CD4-positive, alpha-beta T cell treated with Interleukin-6 for 4 hours (primary cell): ENCODE results near the gene SNAPIN.
"Not testable (repeated sequence)": the region's sequence is repeated elsewhere in the genome, so short reads cannot be mapped to it uniquely, and the experiment has no call there.

ENCODE experiments used
- DNase-seq: peaks from one replicate; pipeline ENCODE4 v3.0.0-alpha.2; 2020; ENCODE audit warnings: mixed read lengths

The SNAPIN gene

GRCh38 chr1:153627715-153628626 is 30.5 kb upstream of the SNAPIN start, which contains the start of gene S100A1:
S100A1 (plus strand) TSS chr1:153628434; CDS start chr1:153630522, 2,088 bp downstream.
- DNase-seq = no peak

GRCh38 chr1:153628638-153629342 is 29.7 kb upstream of the SNAPIN start:
- no peak for DNase-seq

GRCh38 chr1:153629343-153629665 is 29.2 kb upstream of the SNAPIN start:
- no peak for DNase-seq

GRCh38 chr1:153629971-153630370 is 28.5 kb upstream of the SNAPIN start:
- DNase-seq = no peak

- DNase-seq = no peak
Observed at GRCh38 chr1:153630384-153630783, 28.1 kb upstream of the SNAPIN start.

GRCh38 chr1:153631047-153632022 is 27.2 kb upstream of the SNAPIN start:
- DNase-seq = no peak

GRCh38 chr1:153633161-153633753 is 25.2 kb upstream of the SNAPIN start:
- no peak for DNase-seq

GRCh38 chr1:153633754-153634665 is 24.5 kb upstream of the SNAPIN start, which contains the start of gene CHTOP:
CHTOP (plus strand) TSS chr1:153634066; CDS start chr1:153636589, 2,523 bp downstream.
- peak; percentile 94 for DNase-seq

GRCh38 chr1:153635872-153636271 is 22.6 kb upstream of the SNAPIN start:
- no peak for DNase-seq

GRCh38 chr1:153636312-153636711 is 22.2 kb upstream of the SNAPIN start:
- no peak for DNase-seq

GRCh38 chr1:153638261-153638660 is 20.2 kb upstream of the SNAPIN start:
- DNase-seq = no peak

- DNase-seq = no peak
Observed at GRCh38 chr1:153639280-153639679, 19.2 kb upstream of the SNAPIN start.

GRCh38 chr1:153640213-153640612 is 18.3 kb upstream of the SNAPIN start:
- not testable (repeated sequence) for DNase-seq

GRCh38 chr1:153640861-153641260 is 17.6 kb upstream of the SNAPIN start:
- no peak for DNase-seq

- no peak for DNase-seq
Observed at GRCh38 chr1:153642161-153642560, 16.3 kb upstream of the SNAPIN start.

- DNase-seq = no peak
Observed at GRCh38 chr1:153643100-153643499, 15.4 kb upstream of the SNAPIN start.

GRCh38 chr1:153643816-153644215 is 14.7 kb upstream of the SNAPIN start:
- no peak for DNase-seq

- no peak for DNase-seq
Observed at GRCh38 chr1:153646672-153647345, 11.7 kb upstream of the SNAPIN start.

- no peak for DNase-seq
Observed at GRCh38 chr1:153647346-153647714, 11.2 kb upstream of the SNAPIN start.

- no peak for DNase-seq
Observed at GRCh38 chr1:153648000-153648643, 10.4 kb upstream of the SNAPIN start.
